ENCODE data around the gene IFNA5. TPM values are rescaled to one million over a fixed set of nuclear protein-coding genes. Genes with fewer than 3 reads are reported as not detected.

The IFNA5 gene
- total RNA-seq, 1 experiment from 2014 or later: not detected

- CTCF ChIA-PET: interaction anchor here (1.4 kb wide), 1 partner anchor 13 kb away, joined by 6 read pairs; no protein-coding TSS in a partner anchor
- intact Hi-C loops (cut with micrococcal nuclease): no loop called here
Observed at GRCh38 chr9:21266733-21267484, 38.2 kb downstream of the IFNA5 start.

GRCh38 chr9:21265421-21266189 lies 39.5 kb downstream of the IFNA5 start:
- Histone ChIP-seq H3K27ac (ENCODE audit: low read depth, low read length) (no peak overlapping the region), H3K9ac (ENCODE audit: low read length) (no peak overlapping the region), H3K27me3 (ENCODE audit: insufficient read depth, low read length) (peaks cover 14% of the 10 kb centered on the region), H3K4me2 (ENCODE audit: low read length) (no peak overlapping the region), H3K4me3 (replicated peaks in 1 of 2; ENCODE audit: low read depth in 1 of 2, low read length in 2 of 2) (no peak overlapping the region), H3K9me3 (ENCODE audit: control insufficient read depth in 1 of 2, insufficient read depth in 1 of 2, low read depth in 1 of 2, low read length in 2 of 2) (no peaks in the 10 kb centered on the region), H3K36me3 (ENCODE audit: control insufficient read depth in 1 of 2, insufficient read depth in 2 of 2, low read length in 2 of 2) (no peaks in the 10 kb centered on the region), H3K79me2 (ENCODE audit: insufficient read depth, low read length) (no peaks in the 10 kb centered on the region), H3K4me1 (ENCODE audit: control insufficient read depth in 1 of 2, insufficient read depth in 2 of 2, low read length in 2 of 2) (peaks cover 0 to 3% of the 10 kb centered on the region in 2 experiments; a peak in 1 of 4 replicates), H3K9me2 (ENCODE audit: insufficient read depth) (no peaks in the 10 kb centered on the region), H2AFZ (ENCODE audit: low read depth, low read length, poor library complexity, severe bottlenecking) (no peak overlapping the region), H4K20me1 (ENCODE audit: insufficient read depth) (no peaks in the 10 kb centered on the region)
- ChIA-PET CTCF (no interaction called here), RAD21 (ENCODE audit: low non-redundant PET in 1 of 2, low total read pairs in 2 of 2, uncharacterized antibody in 2 of 2, unreplicated experiment in 2 of 2) (no interaction called here), POLR2A (no interaction called here)
- ATAC-seq (no peak), DNase-seq (ENCODE audit: low read depth, low spot score) (no peak)
- TF ChIP-seq JUND (IDR thresholded peaks at IDR 0.05): no peak
- TF ChIP-seq TCF7L2 (IDR thresholded peaks at IDR 0.05; ENCODE audit: borderline replicate concordance, extremely low read depth, insufficient read depth, insufficient read length): peak; percentile 34
- BruUV-seq (replicated peaks): no TSS peak
- intact Hi-C loops (cut with micrococcal nuclease): no loop called here

More at GRCh38 chr9:21266733-21267484, 38.2 kb downstream of the IFNA5 start:
- Histone ChIP-seq H3K9me2 (ENCODE audit: insufficient read depth) (no peaks in the 10 kb centered on the region), H3K27me3 (ENCODE audit: insufficient read depth, low read length) (peaks cover 14% of the 10 kb centered on the region), H3K27ac (ENCODE audit: low read depth, low read length) (no peak overlapping the region), H3K9ac (ENCODE audit: low read length) (no peak overlapping the region), H3K4me1 (ENCODE audit: control insufficient read depth in 1 of 2, insufficient read depth in 2 of 2, low read length in 2 of 2) (peaks cover 0 to 3% of the 10 kb centered on the region in 2 experiments; a peak in 1 of 4 replicates), H3K4me2 (ENCODE audit: low read length) (no peak overlapping the region), H2AFZ (ENCODE audit: low read depth, low read length, poor library complexity, severe bottlenecking) (no peak overlapping the region), H3K4me3 (replicated peaks in 1 of 2; ENCODE audit: low read depth in 1 of 2, low read length in 2 of 2) (no peak overlapping the region), H3K36me3 (ENCODE audit: control insufficient read depth in 1 of 2, insufficient read depth in 2 of 2, low read length in 2 of 2) (no peaks in the 10 kb centered on the region), H4K20me1 (ENCODE audit: insufficient read depth) (no peaks in the 10 kb centered on the region), H3K79me2 (ENCODE audit: insufficient read depth, low read length) (no peaks in the 10 kb centered on the region), H3K9me3 (ENCODE audit: control insufficient read depth in 1 of 2, insufficient read depth in 1 of 2, low read depth in 1 of 2, low read length in 2 of 2) (no peaks in the 10 kb centered on the region)
- no peak for TF ChIP-seq CBX3 (IDR thresholded peaks at IDR 0.05; ENCODE audit: low read depth)
- TF ChIP-seq ELF1 (IDR thresholded peaks at IDR 0.05; ENCODE audit: borderline replicate concordance, low read depth): no peak
- TF ChIP-seq SRF (IDR thresholded peaks at IDR 0.05; ENCODE audit: low read depth): no peak
- TF ChIP-seq JUND (IDR thresholded peaks at IDR 0.05): no peak
- TF ChIP-seq MAX (IDR thresholded peaks at IDR 0.05): no peak
- TF ChIP-seq TCF7L2 (IDR thresholded peaks at IDR 0.05; ENCODE audit: borderline replicate concordance, extremely low read depth, insufficient read depth, insufficient read length): no peak
- ATAC-seq (no peak), DNase-seq (ENCODE audit: low read depth, low spot score) (no peak)
- no TSS peak for BruUV-seq (replicated peaks)
- RAD21 ChIA-PET (ENCODE audit: low non-redundant PET in 1 of 2, low total read pairs in 2 of 2, uncharacterized antibody in 2 of 2, unreplicated experiment in 2 of 2): no interaction called here
- POLR2A ChIA-PET: no interaction called here

Measured in HCT116 (cell line).